Mucosa of descending colon (tissue), 3 donors: ENCODE data around the gene RAB37. TPM values are rescaled to one million over a fixed set of nuclear protein-coding genes. Genes with fewer than 3 reads are reported as not detected.

Source experiments
- ATAC-seq: fragments of 200-7000 bp; cut with Tn5 transposase; one replicate; pipeline ENCODE4 v1.9.1; 2020; ENCODE audit warnings: mild to moderate bottlenecking, moderate library complexity
- DNase-seq, 3 donors: peaks; one replicate each; pipeline ENCODE4 v3.0.0-alpha.2; 2020
- H3K36me3 ChIP-seq: fragments of 200-600 bp; one replicate; pipeline ENCODE4 v1.8.0; 2021; ENCODE audit warnings: low read depth, mild to moderate bottlenecking
- H3K4me1 ChIP-seq: fragments of 200-600 bp; one replicate; pipeline ENCODE4 v1.8.0; 2021; ENCODE audit warnings: low read depth, mild to moderate bottlenecking
- H3K4me3 ChIP-seq: fragments of 200-600 bp; one replicate; pipeline ENCODE4 v1.8.0; 2021; ENCODE audit warnings: mild to moderate bottlenecking
- H3K9me3 ChIP-seq: fragments of 200-600 bp; one replicate; pipeline ENCODE4 v1.8.0; 2021; ENCODE audit warnings: mild to moderate bottlenecking
- intact Hi-C, 2 donors: fragments of 100-400 bp; cut with DNase I in 1 of 2; cut with micrococcal nuclease in 1 of 2; formaldehyde crosslinking; loops; one replicate each; pipeline versions ENCODE4 v1.11.0 to v1.11.1; 2022; cut with DNase I, micrococcal nuclease
- total RNA-seq, 3 donors: library from RNA; stranded (reverse); fragmentation: NEBNext Ultra II Directional in 2 of 3; extraction: Animal tissue kit (Norgen Biotek cat#: 25700) in 2 of 3; gene quantifications; one replicate each; pipeline versions ENCODE4 v1.2.1 to v1.2.4, GENCODE V29; 2021 to 2023
- TF ChIP-seq, protein P1 (sequence below): fragments of 200-600 bp; IDR thresholded peaks from one replicate; pipeline ENCODE4 v1.8.0; 2022; ENCODE audit warnings: antibody characterized with exemption, mild to moderate bottlenecking
- donor health status: DM: no; HTN: no; CAD: no; lungs with moderate emphysema.
- donor health status: DM: no; HTN: no; CAD: no.
- donor health status: DM: no; HTN: yes; CAD: no.

Gene RAB37
- total RNA-seq, 3 donors from 2014 or later: 4.3 to 9.8 (median 9.0) TPM

DNA sequence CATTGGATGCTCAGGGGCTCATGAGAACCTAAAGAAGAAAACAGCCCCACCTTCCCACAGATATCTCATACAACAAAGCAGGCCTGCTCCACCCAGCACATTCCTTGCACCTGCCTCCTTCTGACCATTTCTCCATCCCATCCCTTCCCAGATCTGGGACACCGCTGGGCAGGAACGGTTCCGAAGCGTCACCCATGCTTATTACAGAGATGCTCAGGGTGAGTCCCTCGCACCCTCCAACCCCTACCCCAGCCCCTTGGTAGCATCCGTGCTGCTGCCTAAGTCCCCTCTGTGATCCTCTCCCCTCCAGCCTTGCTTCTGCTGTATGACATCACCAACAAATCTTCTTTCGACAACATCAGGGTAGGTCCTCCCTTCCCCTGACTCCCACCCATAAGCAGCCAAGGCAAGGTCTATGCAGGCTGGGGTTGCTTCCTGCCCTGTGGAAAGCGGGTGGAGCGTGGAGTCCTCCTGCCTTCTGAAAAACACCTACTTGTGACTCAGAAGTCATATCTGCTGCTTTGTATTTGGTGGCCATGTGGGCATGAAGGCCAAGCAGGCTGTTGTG is 6.0 kb downstream of the RAB37 start:
- intact Hi-C loops: loop anchor here (5.0 kb wide), 1 partner anchor 119 kb away; no protein-coding TSS in a partner anchor
- Histone ChIP-seq H3K4me1 (peaks cover 32% of the 10 kb centered on the region), H3K9me3 (no peaks in the 10 kb centered on the region), H3K4me3 (no peak overlapping the region), H3K36me3 (no peaks in the 10 kb centered on the region)
- TF ChIP-seq, protein P1, sequence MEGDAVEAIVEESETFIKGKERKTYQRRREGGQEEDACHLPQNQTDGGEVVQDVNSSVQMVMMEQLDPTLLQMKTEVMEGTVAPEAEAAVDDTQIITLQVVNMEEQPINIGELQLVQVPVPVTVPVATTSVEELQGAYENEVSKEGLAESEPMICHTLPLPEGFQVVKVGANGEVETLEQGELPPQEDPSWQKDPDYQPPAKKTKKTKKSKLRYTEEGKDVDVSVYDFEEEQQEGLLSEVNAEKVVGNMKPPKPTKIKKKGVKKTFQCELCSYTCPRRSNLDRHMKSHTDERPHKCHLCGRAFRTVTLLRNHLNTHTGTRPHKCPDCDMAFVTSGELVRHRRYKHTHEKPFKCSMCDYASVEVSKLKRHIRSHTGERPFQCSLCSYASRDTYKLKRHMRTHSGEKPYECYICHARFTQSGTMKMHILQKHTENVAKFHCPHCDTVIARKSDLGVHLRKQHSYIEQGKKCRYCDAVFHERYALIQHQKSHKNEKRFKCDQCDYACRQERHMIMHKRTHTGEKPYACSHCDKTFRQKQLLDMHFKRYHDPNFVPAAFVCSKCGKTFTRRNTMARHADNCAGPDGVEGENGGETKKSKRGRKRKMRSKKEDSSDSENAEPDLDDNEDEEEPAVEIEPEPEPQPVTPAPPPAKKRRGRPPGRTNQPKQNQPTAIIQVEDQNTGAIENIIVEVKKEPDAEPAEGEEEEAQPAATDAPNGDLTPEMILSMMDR: no peak
- ATAC-seq (no peak), DNase-seq (peak in 1 of 3 donors; percentile 41)

GRCh38 chr17:74743755-74744154 is 6.7 kb downstream of the RAB37 start:
- H3K9me3 ChIP-seq: no peaks in the 10 kb centered on the region
- no peaks in the 10 kb centered on the region for H3K36me3 ChIP-seq
- no peak for ATAC-seq
- no peak for DNase-seq
- intact Hi-C loops: loop anchor here (5.0 kb wide), 1 partner anchor 119 kb away; no protein-coding TSS in a partner anchor
- H3K4me1 ChIP-seq: peaks cover 26% of the 10 kb centered on the region
- TF ChIP-seq, protein P1: no peak
- H3K4me3 ChIP-seq: no peak overlapping the region

DNA sequence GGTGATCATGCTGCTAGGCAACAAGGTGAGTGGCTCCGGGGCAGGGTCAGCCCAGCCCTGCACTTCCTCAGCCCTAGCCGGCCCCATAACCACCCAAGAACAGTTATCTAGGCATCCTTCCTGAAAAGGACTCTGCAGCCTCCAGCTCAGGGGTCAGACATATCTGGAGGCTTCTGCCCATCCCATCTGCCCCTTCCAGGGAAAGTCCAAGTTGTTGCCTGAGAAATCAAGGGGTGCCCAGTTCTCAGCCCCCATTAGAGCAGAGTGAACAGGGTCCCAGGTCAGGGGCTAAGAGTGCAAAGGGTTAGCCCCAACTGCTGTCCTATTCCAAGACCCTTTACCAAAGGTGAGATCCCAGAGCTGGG is 7.3 kb downstream of the RAB37 start:
- intact Hi-C loops: loop anchor here (5.0 kb wide), 1 partner anchor 118 kb away; no protein-coding TSS in a partner anchor
- DNase-seq: peak in 1 of 3 donors; percentile 45
- no peak for ATAC-seq
- Histone ChIP-seq H3K4me1 (peaks cover 22% of the 10 kb centered on the region), H3K9me3 (no peaks in the 10 kb centered on the region), H3K36me3 (no peaks in the 10 kb centered on the region), H3K4me3 (no peak overlapping the region)
- TF ChIP-seq, protein P1: no peak

DNA sequence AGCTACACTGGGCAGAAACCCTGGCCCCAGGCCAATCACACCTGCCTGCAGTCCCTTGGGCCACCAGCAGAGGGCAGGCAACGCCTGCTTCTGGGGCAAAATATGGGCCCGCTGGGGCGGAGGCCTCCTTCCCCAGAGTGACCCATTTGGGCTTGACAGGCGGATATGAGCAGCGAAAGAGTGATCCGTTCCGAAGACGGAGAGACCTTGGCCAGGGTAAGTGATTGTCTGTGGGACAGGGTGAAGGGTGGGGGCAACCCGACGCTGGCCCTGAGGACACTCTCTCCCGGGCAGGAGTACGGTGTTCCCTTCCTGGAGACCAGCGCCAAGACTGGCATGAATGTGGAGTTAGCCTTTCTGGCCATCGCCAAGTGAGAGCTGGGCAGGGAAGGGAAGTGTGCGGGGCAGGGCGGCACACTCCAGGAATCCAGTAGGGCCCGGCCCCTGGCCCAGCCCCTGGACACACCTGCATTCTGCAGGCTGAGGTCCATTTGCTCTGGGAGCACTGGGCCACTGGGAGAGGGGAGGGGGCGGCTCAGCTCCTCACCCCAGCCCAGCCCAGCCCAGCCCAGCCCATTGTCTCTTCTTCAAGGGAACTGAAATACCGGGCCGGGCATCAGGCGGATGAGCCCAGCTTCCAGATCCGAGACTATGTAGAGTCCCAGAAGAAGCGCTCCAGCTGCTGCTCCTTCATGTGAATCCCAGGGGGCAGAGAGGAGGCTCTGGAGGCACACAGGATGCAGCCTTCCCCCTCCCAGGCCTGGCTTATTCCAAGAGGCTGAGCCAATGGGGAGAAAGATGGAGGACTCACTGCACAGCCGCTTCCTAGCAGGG is 7.9 kb downstream of the RAB37 start:
- no peaks in the 10 kb centered on the region for H3K9me3 ChIP-seq
- ATAC-seq (peak; percentile 65), DNase-seq (peak; percentile 90 to 98 (median 97))
- H3K4me1 ChIP-seq: peaks cover 24% of the 10 kb centered on the region
- intact Hi-C loops: loop anchor here (5.0 kb wide), 1 partner anchor 117 kb away; no protein-coding TSS in a partner anchor
- no peak overlapping the region for H3K4me3 ChIP-seq
- no peaks in the 10 kb centered on the region for H3K36me3 ChIP-seq
- TF ChIP-seq, protein P1: peak; percentile 100

- H3K4me1 ChIP-seq: peaks cover 31% of the 10 kb centered on the region
- DNase-seq (peak in 2 of 3 donors; percentile 34 to 39), ATAC-seq (no peak)
- no peaks in the 10 kb centered on the region for H3K9me3 ChIP-seq
- TF ChIP-seq, protein P1: no peak
- H3K36me3 ChIP-seq: no peaks in the 10 kb centered on the region
- intact Hi-C loops: loop anchor here in 1 of 2 donors (2.0 kb wide), 1 partner anchor 25 kb away; no protein-coding TSS in a partner anchor
- H3K4me3 ChIP-seq: no peak overlapping the region
These were observed 8.6 kb downstream of the RAB37 start for GRCh38 chr17:74745548-74746177.
